Erythroblast (primary cell): ENCODE measurements around the gene GRP.

Experiments
- GATA1 ChIP-seq: IDR thresholded peaks from 2 replicates; pipeline ENCODE4 v1.6.1; 2011; ENCODE audit warnings: low read depth, mild to moderate bottlenecking, control low read depth, low read length, moderate library complexity
- POLR2A ChIP-seq: IDR thresholded peaks from 2 replicates; pipeline ENCODE4 v1.6.1; 2011; ENCODE audit warnings: mild to moderate bottlenecking, low read length

- TF ChIP-seq POLR2A, result no peak
- TF ChIP-seq GATA1, result no peak
Measured at GRCh38 chr18:59233017-59233410, 13.1 kb downstream of the GRP start.
